C4-2B (cell line): ENCODE data around the gene FKBP1A.

Experiments used
- CTCF ChIP-seq: fragments of 450-650 bp; conservative IDR thresholded peaks from 2 replicates; pipeline ENCODE4 v1.5.1; 2017; ENCODE audit warnings: mild to moderate bottlenecking
- ZFX ChIP-seq: fragments of 450-650 bp; IDR thresholded peaks from 2 replicates; pipeline ENCODE4 v1.6.1; 2017

- TF ChIP-seq CTCF (no peak), ZFX (no peak)
These were observed 19.8 kb downstream of the FKBP1A start for GRCh38 chr20:1373036-1373435.
